HepG2 (cell line): ENCODE data around the gene NDST1. TPM values are rescaled to one million over a fixed set of nuclear protein-coding genes. Genes with fewer than 3 reads are reported as not detected.

ENCODE experiments used
- CEBPB ChIP-seq: IDR thresholded peaks from 2 replicates; pipeline ENCODE4 v1.6.1; 2011; ENCODE audit warnings: low read depth, low read length, improper control_type of control experiment, borderline replicate concordance
- DPF2 ChIP-seq: sonication (generic); formaldehyde crosslinking; IDR thresholded peaks from 2 replicates; pipeline ENCODE4 v1.4.0; 2020; ENCODE audit warnings: mild to moderate bottlenecking, low read depth, missing genetic modification reagents, borderline replicate concordance
- DR1 ChIP-seq: sonication (generic); formaldehyde crosslinking; IDR thresholded peaks from 2 replicates; pipeline ENCODE4 v1.8.0; 2021; ENCODE audit warnings: mild to moderate bottlenecking, missing genetic modification reagents, inconsistent platforms
- NFYB ChIP-seq: sonication (generic); formaldehyde crosslinking; IDR thresholded peaks from 2 replicates; pipeline ENCODE4 v1.4.0; 2020; ENCODE audit warnings: missing genetic modification reagents
- SNAPC2 ChIP-seq: sonication (generic); formaldehyde crosslinking; IDR thresholded peaks from 2 replicates; pipeline ENCODE4 v1.8.1; 2022; ENCODE audit warnings: mild to moderate bottlenecking, missing genetic modification reagents
- SNRNP70 ChIP-seq: fragments of 200-400 bp; formaldehyde crosslinking; IDR thresholded peaks from 2 replicates; pipeline ENCODE4 v1.6.1; 2017; ENCODE audit warnings: mild to moderate bottlenecking, low read depth, low read length, moderate library complexity
- SP1 ChIP-seq, 2 experiments: fragments of 450-650 bp in 1 of 2; sonication (generic) in 1 of 2; formaldehyde crosslinking in 1 of 2; IDR thresholded peaks; 2 replicates each; pipeline versions ENCODE4 v1.4.0 to v1.6.1; 2016 to 2020; ENCODE audit warnings: missing genetic modification reagents in 1 of 2
- ZBTB3 ChIP-seq: sonication (generic); formaldehyde crosslinking; IDR thresholded peaks from 2 replicates; pipeline ENCODE4 v1.4.0; 2020; ENCODE audit warnings: low read depth, mild to moderate bottlenecking, moderate library complexity, missing genetic modification reagents, borderline replicate concordance
- ZIK1 ChIP-seq: sonication (generic); formaldehyde crosslinking; IDR thresholded peaks from 2 replicates; pipeline ENCODE4 v1.5.0; 2020; ENCODE audit warnings: mild to moderate bottlenecking, low read depth, missing genetic modification reagents, borderline replicate concordance
- ZNF253 ChIP-seq: sonication (generic); formaldehyde crosslinking; IDR thresholded peaks from 2 replicates; pipeline ENCODE4 v1.8.0; 2022; ENCODE audit warnings: mild to moderate bottlenecking, missing genetic modification reagents, borderline replicate concordance
- ZNF263 ChIP-seq: sonication (generic); formaldehyde crosslinking; IDR thresholded peaks from 2 replicates; pipeline ENCODE4 v1.4.0; 2020; ENCODE audit warnings: missing genetic modification reagents
- ZNF335 ChIP-seq: sonication (generic); formaldehyde crosslinking; IDR thresholded peaks from 2 replicates; pipeline ENCODE4 v1.4.0; 2020; ENCODE audit warnings: missing genetic modification reagents
- ZNF720 ChIP-seq: sonication (generic); formaldehyde crosslinking; IDR thresholded peaks from 2 replicates; pipeline ENCODE4 v1.4.0; 2020; ENCODE audit warnings: missing genetic modification reagents
- ZNF773 ChIP-seq: sonication (generic); formaldehyde crosslinking; IDR thresholded peaks from 2 replicates; pipeline ENCODE4 v1.4.0; 2020; ENCODE audit warnings: missing genetic modification reagents, borderline replicate concordance
- ZSCAN25 ChIP-seq: sonication (generic); formaldehyde crosslinking; IDR thresholded peaks from 2 replicates; pipeline ENCODE4 v1.8.0; 2022; ENCODE audit warnings: mild to moderate bottlenecking, missing genetic modification reagents
- polyA plus RNA-seq, 8 experiments: library from polyadenylated mRNA; depleted of rRNA in 3 of 8; stranded (reverse) in 7 of 8; unstranded in 1 of 8; fragments of >200 nt; fragmentation: Illumina TruSeq in 4 of 8; extraction: Trizol in 4 of 8; gene quantifications; 2 replicates each; pipeline versions ENCODE4 v1.2.1 to v1.2.3, GENCODE V29; 2011 to 2016; ENCODE audit warnings: low read depth in 4 of 8, missing spikeins in 1 of 8, mixed read lengths in 1 of 8; ENCODE audit not compliant: insufficient read depth in 1 of 8
- total RNA-seq, 5 experiments: library from RNA; depleted of rRNA; stranded (reverse); fragments of >200 nt; fragmentation: Illumina TruSeq; extraction: Trizol; gene quantifications; 2 replicates each; pipeline ENCODE4 v1.2.3, GENCODE V29; 2016; ENCODE audit warnings: low read depth in 1 of 5
- TF ChIP-seq, protein P1 (sequence below): sonication (generic); formaldehyde crosslinking; IDR thresholded peaks from 2 replicates; pipeline ENCODE4 v1.5.0; 2020; ENCODE audit warnings: mild to moderate bottlenecking, missing genetic modification reagents, borderline replicate concordance
- TF ChIP-seq, protein P2 (sequence below): sonication (generic); formaldehyde crosslinking; IDR thresholded peaks from 2 replicates; pipeline ENCODE4 v1.5.1; 2020; ENCODE audit warnings: mild to moderate bottlenecking, missing genetic modification reagents, moderate library complexity
- TF ChIP-seq, protein P3 (sequence below): sonication (generic); formaldehyde crosslinking; IDR thresholded peaks from 2 replicates; pipeline ENCODE4 v1.8.0; 2022; ENCODE audit warnings: mild to moderate bottlenecking, missing genetic modification reagents, moderate library complexity
- TF ChIP-seq, protein P4 (sequence below): sonication (generic); formaldehyde crosslinking; IDR thresholded peaks from 2 replicates; pipeline ENCODE4 v1.5.0; 2020; ENCODE audit warnings: missing genetic modification reagents
- TF ChIP-seq, protein P5 (sequence below): IDR thresholded peaks from 2 replicates; pipeline ENCODE4 v1.6.1; 2016; ENCODE audit warnings: missing compliant biosample characterization, missing genetic modification reagents, borderline replicate concordance

Gene NDST1
- total and polyA plus RNA-seq, 2 of the 13 experiments (the other 11 are each of a cell fraction or from before 2014, with no cell fraction given) = 23.8 to 26.2 TPM

DNA sequence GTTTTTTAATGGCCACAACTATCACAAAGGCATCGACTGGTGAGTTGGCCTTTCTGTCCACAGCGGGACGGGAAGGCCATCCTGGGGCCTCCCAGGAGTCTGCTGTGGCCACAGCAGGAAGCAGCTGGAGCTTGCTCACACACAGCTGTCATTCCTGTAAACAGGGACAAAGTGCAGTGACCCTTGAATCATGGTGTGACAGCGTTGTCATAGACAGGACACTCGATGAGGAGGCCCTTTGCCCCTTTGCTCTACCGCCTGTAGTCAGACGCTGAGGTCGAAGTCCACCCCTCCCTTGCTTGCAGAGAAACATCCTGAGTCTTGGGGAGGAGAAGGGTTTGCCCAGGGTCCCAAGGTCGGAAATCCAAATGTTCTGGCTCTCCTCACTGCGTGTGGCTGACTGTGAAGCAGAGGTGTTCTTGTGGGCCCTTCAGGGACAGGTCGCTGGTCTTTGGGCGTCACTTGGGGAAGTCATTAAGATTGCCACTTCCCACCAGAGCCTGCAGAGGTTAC lies 35.1 kb downstream of the NDST1 start (continued):
- TF ChIP-seq, protein P1, sequence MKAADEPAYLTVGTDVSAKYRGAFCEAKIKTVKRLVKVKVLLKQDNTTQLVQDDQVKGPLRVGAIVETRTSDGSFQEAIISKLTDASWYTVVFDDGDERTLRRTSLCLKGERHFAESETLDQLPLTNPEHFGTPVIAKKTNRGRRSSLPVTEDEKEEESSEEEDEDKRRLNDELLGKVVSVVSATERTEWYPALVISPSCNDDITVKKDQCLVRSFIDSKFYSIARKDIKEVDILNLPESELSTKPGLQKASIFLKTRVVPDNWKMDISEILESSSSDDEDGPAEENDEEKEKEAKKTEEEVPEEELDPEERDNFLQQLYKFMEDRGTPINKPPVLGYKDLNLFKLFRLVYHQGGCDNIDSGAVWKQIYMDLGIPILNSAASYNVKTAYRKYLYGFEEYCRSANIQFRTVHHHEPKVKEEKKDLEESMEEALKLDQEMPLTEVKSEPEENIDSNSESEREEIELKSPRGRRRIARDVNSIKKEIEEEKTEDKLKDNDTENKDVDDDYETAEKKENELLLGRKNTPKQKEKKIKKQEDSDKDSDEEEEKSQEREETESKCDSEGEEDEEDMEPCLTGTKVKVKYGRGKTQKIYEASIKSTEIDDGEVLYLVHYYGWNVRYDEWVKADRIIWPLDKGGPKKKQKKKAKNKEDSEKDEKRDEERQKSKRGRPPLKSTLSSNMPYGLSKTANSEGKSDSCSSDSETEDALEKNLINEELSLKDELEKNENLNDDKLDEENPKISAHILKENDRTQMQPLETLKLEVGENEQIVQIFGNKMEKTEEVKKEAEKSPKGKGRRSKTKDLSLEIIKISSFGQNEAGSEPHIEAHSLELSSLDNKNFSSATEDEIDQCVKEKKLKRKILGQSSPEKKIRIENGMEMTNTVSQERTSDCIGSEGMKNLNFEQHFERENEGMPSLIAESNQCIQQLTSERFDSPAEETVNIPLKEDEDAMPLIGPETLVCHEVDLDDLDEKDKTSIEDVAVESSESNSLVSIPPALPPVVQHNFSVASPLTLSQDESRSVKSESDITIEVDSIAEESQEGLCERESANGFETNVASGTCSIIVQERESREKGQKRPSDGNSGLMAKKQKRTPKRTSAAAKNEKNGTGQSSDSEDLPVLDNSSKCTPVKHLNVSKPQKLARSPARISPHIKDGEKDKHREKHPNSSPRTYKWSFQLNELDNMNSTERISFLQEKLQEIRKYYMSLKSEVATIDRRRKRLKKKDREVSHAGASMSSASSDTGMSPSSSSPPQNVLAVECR = peak; percentile 97
- TF ChIP-seq SNRNP70 (no peak), NFYB (no peak), ZNF720 (CRISPR knock-in tag) (no peak), DR1 (CRISPR knock-in tag) (peak; percentile 45; the same call in 1 of the 2 replicates), ZNF773 (CRISPR knock-in tag) (no peak), ZBTB3 (CRISPR knock-in tag) (no peak; the same call in 1 of the 2 replicates), ZNF335 (CRISPR knock-in tag) (peak; percentile 82; the same call in 1 of the 2 replicates), ZIK1 (CRISPR knock-in tag) (peak; percentile 43; the same call in 1 of the 2 replicates), ZSCAN25 (peak; percentile 86), SNAPC2 (CRISPR knock-in tag) (0 out of 2 replicates have a peak, but pooled peaks have one; percentile 42), DPF2 (CRISPR knock-in tag) (peak; percentile 100), ZNF263 (CRISPR knock-in tag) (peak; percentile 78), CEBPB (peak; percentile 18; the same call in 1 of the 2 replicates), ZNF253 (CRISPR knock-in tag) (no peak), SP1 (IDR thresholded peaks at IDR 0.05) (no peak), SP1 (CRISPR knock-in tag; IDR thresholded peaks at IDR 0.05) (peak; percentile 65)
- TF ChIP-seq, protein P2, sequence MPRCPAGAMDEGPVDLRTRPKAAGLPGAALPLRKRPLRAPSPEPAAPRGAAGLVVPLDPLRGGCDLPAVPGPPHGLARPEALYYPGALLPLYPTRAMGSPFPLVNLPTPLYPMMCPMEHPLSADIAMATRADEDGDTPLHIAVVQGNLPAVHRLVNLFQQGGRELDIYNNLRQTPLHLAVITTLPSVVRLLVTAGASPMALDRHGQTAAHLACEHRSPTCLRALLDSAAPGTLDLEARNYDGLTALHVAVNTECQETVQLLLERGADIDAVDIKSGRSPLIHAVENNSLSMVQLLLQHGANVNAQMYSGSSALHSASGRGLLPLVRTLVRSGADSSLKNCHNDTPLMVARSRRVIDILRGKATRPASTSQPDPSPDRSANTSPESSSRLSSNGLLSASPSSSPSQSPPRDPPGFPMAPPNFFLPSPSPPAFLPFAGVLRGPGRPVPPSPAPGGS (CRISPR knock-in tag) = peak; percentile 92
- TF ChIP-seq, protein P3, sequence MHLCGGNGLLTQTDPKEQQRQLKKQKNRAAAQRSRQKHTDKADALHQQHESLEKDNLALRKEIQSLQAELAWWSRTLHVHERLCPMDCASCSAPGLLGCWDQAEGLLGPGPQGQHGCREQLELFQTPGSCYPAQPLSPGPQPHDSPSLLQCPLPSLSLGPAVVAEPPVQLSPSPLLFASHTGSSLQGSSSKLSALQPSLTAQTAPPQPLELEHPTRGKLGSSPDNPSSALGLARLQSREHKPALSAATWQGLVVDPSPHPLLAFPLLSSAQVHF (CRISPR knock-in tag) = no peak
- TF ChIP-seq, protein P4, sequence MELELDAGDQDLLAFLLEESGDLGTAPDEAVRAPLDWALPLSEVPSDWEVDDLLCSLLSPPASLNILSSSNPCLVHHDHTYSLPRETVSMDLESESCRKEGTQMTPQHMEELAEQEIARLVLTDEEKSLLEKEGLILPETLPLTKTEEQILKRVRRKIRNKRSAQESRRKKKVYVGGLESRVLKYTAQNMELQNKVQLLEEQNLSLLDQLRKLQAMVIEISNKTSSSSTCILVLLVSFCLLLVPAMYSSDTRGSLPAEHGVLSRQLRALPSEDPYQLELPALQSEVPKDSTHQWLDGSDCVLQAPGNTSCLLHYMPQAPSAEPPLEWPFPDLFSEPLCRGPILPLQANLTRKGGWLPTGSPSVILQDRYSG = 0 out of 2 replicates have a peak, but pooled peaks have one; percentile 53
- TF ChIP-seq, protein P5, sequence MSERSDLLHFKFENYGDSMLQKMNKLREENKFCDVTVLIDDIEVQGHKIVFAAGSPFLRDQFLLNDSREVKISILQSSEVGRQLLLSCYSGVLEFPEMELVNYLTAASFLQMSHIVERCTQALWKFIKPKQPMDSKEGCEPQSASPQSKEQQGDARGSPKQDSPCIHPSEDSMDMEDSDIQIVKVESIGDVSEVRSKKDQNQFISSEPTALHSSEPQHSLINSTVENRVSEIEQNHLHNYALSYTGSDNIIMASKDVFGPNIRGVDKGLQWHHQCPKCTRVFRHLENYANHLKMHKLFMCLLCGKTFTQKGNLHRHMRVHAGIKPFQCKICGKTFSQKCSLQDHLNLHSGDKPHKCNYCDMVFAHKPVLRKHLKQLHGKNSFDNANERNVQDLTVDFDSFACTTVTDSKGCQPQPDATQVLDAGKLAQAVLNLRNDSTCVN (CRISPR knock-in tag) = peak; percentile 92
